GM23248 (cell line): ENCODE results near the gene LRPAP1.

Experiments
- EZH2 ChIP-seq: fragments of 200-600 bp; sonication (generic); IDR thresholded peaks from 2 replicates; pipeline ENCODE4 v1.6.1; 2018; ENCODE audit warnings: antibody characterized with exemption, mild to moderate bottlenecking; ENCODE audit not compliant: insufficient read depth, poor library complexity, severe bottlenecking
- EZH2phosphoT487 ChIP-seq: fragments of 200-600 bp; sonication (generic); IDR thresholded peaks from 2 replicates; pipeline ENCODE4 v1.6.1; 2018; ENCODE audit warnings: antibody characterized with exemption, moderate library complexity, mild to moderate bottlenecking, low read depth; ENCODE audit not compliant: insufficient read depth

DNA sequence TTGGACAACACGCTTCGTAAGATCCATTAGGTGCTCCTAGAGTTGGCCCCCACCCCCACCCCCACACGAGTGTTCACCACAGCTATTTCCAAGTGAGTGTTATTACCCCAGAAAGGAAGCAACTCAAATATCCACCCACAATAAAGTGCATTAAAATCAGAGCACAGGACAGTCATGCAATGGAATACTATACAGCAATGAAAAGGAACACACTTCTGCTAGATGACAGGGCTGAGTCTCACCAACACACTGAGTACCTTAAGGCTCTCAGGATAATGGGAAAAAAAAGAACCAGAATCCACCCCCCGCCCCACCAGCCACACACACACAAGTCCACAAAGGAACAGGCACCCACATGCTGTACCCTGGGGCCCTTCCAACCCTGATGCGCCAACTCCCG lies 21.0 kb downstream of the LRPAP1 start:
- no peak for TF ChIP-seq EZH2
- no peak for TF ChIP-seq EZH2phosphoT487
